NCI-H1436 treated with DMSO at 0.1 percent for 48 hours (cell line): ENCODE measurements around the gene CLTCL1.
"Not testable (repeated sequence)": the region's sequence is repeated elsewhere in the genome, so short reads cannot be mapped to it uniquely, and the experiment has no call there.

ENCODE experiments used
- DNase-seq: peaks from one replicate; lab custom pipeline; 2025; lab: John Stamatoyannopoulos, UW

CLTCL1 gene

DNA sequence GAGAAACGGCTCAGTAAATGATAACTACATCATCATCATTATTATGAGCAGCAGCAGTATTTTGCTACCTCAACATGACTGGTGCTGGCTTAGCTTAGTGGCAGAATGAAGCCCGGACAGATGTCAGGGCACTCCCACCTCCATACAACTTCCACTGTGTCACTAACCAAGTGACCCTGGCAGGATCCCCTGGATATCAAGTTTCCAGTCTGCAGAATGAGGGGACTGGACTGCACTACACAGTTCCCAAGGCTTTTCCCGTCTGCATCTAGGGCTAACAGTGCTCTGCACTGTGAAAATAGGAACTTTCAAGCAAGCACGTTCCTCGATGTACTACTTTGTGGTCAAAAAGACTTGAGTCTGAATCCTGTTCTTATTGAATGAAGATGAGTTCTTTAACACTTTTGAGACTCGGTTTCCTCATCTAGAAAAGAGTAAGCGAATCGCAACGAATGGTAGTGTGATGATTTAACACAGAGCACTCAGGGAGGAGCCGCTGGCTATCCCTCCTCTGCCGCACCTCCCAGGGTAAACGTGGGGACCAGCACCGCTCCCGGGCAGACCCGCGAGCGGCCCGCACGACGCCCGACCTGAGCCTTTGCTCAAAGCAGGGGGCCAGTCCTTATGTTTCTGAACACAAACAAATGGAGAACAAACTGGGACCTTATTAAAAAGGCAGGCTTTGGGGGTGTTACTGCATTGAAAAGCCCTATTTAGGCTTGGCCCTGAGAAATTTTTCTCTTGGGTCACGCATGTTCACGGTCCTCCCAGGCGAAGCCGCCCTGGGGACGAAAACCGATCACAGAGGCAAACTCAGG, 910 bp downstream of the CLTCL1 start:
- DNase-seq: no peak

DNA sequence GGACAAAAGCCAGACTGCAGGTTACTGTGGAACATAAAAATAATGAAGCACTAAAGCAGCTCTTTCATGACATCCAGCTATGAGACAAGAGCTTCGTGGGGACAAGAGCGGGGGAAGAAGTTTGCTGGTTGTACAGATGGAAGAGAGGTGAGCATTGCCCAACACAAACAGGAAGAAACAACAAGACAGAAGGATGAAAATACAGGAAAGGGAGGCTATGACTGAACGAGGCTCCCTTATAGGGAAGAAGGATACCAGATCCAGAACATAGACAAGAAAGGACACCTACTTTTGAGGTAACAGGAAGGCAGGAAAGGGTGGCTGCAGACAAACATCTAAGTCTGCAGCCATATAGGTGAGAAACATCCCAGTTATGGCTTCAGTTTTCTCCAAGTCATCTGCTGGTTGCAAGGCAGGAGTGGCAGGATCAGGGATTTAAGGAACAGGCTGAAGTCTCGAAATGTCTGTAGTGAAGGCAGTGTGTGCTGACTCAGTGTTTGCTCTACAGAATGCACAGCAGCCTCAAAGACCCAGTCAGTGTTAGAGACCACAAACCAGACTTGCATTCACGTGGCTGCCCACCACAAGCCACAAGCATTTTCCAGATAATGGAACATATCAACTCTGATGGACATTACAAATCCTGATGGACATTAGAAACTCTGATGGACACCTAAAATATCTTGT, 1.9 kb downstream of the CLTCL1 start:
- no peak for DNase-seq

DNA sequence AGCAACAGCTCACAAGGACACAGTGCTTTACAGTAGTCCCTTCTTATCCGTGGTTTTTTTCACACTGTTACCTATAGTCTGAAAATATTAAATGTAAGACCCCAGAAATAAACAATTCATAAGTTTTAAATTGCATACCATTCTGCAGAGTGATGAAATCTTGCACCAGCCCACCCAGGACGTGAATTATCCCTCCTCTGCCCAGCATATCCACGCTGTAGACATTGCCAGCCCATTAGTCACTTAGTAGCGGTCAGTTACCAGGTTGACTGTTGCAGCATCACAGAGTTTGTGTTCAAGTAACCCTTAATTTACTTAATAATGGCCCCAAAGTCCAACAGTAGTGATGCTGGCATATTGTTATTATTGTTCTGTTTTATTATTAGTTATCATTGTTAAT, 3.6 kb downstream of the CLTCL1 start:
- no peak for DNase-seq

DNA sequence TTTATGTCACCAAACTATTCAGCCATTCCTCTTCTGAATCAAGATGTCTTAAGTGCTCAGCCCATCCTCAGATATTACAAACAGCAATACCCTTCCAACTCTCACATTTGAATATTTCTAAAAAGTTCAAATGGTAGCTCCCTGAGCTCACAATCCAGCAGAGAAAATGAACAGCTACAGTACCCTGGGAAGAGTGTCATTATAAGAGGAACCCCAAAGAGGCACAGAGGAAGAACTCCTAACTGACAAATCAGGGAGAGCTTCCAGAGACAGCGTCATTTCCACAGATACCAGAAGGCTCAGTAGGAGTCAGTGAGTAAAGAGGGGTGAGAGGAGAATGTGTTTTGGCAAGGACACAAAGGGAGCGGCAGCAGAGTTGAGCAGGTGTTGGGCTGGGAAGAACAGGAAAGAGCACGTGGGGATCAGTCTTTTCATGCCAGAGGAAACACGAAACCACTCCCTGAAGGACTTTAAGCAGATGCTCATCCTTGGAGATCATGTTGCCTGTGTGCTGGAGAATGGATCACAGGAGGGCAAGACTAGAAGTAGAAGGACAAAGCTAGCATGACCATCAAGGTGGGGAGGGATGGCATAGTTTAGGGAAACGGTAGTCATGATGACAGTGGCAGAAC, 4.3 kb downstream of the CLTCL1 start:
- DNase-seq: no peak

DNA sequence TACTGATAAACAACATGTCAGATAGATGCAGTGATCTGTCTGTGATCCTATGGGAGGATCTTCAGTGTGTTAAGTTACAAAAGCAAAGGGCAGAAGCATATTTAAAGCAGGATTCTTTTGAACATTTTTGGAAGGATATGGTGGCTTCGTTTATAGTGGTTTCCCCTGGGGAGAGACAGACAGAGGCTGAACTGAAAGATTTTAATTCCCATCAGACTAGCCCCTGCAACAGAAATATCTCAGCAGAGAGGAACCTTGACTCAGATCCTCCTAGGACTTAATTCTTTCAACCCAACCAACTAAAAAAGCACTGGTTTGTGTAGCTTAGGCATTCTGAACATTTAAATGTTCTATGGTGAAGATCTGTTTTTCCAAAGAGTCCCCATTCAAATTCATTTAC, 5.7 kb downstream of the CLTCL1 start:
- no peak for DNase-seq

DNA sequence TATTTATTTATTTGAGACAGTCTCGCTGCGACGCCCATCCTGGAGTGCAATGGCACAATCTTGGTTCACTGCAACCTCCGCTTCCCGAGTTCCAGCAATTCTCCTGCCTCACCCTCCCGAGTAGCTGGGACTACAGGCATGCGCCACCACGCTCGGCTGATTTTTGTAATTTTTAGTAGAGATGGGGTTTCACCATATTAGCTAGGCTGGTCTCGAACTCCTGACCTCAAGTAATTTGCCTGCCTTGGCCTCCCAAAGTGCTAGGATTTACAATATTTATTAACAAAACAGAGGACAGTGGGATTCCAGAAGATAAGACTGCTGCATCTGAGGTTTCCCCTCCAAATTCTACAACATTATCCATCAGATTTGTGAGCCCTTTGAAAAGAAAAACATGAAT, 12.4 kb downstream of the CLTCL1 start:
- not testable (repeated sequence) for DNase-seq

DNA sequence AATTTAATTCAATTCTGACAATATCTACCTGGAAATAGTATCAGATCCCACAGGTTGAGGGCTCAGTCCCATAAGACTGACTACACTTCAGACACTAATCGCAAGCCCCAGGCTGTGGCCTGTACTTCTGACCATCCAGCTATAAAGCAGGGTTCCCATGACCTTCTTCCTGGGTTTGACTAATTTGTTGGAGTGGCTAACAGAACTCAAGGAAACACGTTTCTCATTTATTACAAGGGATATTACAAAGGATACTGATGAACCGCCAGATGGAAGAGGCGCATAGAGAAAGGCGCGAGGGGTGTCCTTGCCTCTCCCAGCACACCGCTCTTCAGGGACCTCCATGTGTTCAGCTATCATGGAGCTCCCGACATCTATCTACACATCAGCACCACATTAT, 13.7 kb downstream of the CLTCL1 start:
- DNase-seq: no peak

DNA sequence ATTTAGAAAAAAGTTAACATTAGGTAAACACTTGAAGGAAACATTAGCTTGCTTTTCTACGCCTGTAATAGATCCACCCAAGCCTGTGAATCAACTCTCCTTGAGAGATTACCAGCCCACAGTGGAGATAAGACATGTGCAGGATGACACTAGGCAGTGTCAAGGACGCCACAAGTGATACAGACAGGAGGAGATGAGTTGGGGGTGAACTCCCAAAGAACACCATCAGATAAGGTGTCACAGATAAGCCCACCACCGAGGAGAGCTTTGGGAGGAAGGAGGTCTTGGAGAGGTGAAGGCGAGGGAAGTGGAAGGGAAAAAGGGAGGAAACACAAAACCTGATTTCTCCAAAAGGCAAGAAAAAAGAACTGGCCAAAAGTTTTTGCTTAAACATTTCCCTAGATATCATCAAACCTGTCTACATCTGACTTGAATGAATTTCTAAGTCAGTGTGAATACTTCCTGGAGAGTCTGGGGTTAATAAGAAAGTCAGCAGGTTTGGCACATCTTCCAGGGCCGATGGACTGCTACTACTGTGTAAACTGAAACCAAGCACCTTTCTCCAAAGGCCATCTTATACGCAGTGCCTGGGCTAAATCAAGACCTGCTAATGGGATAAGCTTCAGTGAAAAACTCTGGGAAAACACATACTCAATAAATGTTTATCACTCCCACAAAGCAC, 15.5 kb downstream of the CLTCL1 start:
- DNase-seq: no peak

DNA sequence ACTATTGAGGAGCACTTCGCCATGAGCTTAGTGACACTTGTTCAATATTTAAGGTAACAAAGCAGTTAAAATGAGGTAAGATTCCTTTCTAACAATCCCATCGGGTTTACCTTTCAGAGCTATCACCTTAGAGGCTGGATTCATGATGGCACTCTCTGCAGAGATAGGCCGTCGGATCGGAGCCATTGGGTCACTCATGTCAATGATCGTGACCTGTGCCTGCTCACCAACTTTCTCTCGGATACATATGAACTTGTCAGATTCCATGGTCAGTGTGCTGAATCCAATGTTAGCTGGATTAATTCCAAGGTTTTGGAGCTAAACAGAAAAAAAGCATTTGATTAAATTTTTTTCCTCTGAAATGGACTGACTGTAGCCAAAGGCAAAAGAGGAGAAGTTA, 16.0 kb downstream of the CLTCL1 start:
- no peak for DNase-seq

DNA sequence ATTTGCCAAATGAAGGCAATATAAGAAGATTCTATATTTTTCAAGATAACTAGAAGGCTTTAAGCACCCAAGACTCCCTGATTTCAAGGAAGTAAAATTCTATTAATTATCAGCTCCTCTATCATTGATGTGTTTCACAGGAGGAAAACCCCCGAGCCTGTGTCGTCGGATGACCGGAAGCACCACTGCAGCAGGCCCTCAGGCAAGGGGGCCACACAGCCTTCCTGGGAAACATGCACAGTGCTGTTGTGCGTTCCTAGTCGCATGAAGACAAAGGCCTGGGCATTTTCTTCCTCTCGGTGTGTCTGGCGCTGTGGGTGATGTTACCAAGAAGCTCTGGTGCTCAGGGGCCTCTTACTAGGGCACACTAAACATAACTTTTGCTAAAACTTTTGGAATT, 16.4 kb downstream of the CLTCL1 start:
- DNase-seq: no peak

DNA sequence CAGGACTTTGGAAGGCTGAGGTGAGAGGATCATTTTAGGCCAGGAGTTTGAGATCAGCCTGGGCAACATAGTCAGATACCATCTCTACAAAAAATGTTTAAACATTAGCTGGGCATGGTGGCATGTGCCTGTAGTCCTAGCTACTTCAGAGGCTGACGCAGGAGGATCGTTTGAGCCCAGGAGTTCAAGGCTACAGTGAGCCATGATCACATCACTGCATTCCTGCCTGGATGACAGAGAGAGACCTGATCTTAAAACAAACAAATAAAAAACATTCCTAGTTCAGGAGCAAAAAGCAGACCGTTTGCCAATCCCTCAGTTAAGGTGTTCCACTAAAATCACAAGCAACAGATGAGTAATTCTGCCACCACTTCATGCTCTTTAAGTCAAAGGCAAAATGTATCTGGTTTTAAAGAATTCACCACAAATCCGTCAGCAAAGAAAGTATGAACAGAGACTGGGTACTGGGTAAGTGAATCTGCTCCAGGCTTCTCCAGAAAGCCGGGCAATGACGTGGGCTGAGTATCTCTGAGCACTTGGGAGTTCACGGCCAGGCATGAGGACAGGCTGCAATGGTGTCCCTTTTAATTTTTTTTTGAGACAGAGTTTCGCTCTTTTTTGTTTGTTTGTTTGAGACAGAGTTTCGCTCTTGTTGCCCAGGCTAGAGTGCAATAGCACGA, 19.5 kb downstream of the CLTCL1 start:
- no peak for DNase-seq

DNA sequence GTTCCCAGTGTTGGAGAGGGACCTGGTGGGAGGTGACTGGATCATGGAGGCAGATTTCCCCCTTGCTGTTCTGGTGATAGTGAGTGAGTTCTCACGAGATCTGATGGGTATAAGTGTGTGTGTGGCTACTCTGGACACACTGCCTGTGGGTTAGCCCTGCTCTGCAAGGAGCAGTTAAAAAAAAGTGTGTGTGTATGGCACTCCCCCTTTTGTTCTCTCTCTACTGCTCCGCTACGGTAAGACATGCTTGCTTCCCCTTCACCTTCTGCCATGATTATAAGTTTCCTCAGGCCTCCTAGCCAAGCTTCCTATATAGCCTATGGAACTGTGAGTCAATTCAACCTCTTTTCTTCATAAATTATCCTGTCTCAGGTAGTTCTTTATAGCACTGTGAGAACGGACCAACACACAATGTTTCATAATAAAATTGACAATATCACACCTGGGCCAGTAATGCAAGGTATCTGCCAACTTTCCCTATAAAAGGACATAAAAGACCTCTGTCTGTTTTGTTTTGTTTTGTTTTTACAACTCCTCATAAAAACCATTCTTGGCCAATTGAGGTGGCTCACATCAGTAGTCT, 20.2 kb downstream of the CLTCL1 start:
- DNase-seq: no peak

DNA sequence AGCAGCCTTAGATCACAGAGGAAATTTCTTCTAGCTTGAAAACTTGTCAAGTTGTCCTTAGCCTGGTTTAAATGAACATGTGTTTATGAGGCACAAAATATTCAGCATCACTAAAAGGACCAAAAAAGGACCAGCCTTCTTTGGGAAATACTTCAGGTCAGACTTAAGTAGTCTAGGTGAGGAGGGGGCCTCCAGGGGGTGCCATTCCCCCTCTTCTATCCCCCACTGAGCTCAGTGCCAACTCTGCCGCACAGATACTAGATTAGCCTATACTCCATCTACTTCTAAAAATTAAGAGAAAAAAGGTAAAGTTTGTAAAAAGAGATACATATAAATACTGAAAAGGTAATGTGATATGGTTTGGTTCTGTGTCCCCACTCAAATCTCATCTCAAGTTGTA, 20.6 kb downstream of the CLTCL1 start:
- DNase-seq: no peak

DNA sequence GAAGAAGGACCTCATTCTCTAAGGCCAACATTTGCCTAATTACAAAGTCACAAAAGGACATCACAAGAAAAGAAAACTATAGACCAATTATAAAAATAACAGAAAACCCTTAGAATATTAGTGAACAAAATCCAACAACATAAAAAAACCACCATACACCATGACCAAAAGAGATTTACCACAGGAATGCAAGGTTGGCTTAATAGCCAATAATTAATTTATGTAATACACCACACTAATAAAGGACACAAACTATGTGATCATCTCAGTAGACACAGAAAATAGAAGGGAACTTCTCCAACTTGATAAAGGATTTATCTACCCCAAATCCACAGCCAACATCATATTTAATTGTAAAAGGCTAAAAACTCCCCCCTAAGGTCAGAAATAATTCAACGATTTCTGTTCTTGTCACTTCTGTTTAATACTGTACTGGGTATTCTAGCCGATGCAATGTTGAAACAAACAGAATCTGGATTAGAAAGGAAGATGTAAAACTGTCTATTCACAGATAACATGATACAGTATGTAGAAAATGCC, 24.9 kb downstream of the CLTCL1 start:
- DNase-seq: no peak

DNA sequence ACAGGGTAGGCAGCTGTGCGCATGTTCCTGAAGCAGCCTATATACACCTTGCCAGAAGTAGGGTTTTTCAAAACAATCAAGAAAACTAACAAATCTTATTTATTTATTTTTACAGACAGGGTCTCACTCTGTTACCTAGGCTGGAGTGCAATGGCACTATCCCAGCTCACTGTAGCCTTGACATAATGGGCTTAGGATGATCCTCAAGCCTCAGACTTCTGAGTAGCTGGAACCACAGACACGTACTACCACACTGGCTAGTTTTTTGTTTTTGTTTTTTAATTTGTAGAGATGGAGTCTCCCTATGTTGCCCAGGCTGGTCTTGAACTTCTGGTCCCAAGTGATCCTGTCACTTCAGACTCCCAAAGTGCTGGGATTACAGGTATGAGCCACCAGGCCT, 25.7 kb downstream of the CLTCL1 start:
- DNase-seq: no peak

DNA sequence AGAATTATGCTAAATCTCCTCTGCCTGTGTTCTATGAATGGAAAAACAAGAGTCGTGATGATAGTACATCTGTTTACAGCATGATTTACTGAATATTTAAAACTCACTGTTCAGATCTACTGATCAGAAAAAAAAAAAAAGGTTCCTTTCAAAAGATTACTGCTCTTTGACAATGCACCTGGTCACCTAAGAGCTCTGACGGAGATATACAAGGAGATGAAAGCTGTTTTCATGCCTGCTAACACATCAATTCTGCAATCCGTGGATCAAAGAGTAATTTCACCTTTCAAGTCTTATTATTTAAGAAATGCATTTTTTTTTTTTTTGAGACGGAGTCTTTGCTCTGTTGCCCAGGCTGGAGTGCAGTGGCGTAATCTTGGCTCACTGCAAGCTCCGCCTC, 30.7 kb downstream of the CLTCL1 start:
- DNase-seq: no peak

DNA sequence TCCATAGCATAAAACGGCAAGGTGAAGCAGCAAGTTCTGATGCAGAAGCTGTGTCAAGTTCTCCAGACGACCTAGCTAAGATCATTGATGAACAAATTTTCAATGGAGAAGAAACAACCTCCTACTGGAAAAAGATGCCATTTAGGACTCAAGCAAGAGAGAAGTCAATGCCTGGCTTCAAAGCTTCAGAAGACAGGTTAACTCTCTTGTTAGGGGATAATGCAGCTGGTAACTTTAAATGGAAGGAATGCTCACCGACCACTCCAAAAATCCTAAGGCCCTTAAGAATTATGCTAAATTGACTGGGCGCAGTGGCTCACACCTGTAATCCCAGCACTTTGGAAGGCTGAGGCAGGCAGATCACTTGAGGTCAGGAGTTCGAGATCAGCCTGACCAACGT, 31.3 kb downstream of the CLTCL1 start:
- DNase-seq: no peak

DNA sequence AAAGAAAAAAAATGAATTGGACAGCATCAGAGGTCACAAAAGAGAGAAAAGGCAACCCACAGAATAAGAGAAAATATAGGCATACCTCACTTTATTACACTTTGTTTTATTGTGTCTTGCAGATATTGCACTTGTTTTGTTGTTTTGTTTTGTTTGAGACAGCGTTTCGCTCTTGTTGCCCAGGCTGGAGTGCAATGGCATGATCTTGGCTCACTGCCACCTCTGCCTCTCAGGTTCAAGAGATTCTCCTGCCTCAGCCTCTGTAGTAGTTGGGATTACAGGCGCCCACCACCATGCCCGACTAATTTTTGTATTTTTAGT, 32.6 kb downstream of the CLTCL1 start:
- not testable (repeated sequence) for DNase-seq

DNA sequence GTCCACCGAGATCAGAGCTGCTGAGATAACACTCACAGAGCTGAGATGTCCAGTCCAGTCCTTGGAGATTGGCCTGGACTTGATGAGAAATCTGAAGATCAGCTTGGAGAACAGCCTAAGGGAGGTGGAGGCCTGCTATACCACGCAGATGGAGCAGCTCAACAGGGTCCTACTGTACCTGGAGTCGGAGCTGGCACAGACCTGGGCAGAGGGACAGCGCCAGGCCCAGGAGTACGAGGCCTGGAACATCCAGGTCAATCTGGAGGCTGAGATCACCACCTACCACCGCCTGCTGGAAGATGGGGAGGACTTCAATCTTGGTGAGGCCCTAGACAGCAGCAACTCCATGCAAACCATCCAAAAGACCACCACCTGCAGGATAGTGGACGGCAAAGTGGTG, 33.1 kb downstream of the CLTCL1 start:
- no peak for DNase-seq

DNA sequence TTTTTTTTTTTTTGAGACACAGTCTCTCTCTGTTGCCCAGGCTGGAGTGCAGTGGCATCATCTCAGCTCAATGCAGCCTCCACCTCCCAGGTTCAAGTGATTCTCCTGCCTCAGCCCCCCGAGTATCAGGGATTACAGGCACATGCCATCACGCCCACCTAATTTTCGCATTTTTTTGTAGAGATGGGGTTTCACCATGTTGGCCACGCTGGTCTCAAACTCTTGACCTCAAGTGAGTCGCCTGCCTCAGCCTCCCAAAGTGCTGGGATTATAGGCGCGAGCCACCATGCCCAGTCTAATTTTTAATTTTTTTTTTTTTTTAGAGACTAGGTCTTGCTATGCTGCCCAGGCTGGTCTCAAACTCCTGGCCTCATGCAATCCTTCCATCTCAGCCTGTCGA, 35.2 kb downstream of the CLTCL1 start:
- not testable (repeated sequence) for DNase-seq

DNA sequence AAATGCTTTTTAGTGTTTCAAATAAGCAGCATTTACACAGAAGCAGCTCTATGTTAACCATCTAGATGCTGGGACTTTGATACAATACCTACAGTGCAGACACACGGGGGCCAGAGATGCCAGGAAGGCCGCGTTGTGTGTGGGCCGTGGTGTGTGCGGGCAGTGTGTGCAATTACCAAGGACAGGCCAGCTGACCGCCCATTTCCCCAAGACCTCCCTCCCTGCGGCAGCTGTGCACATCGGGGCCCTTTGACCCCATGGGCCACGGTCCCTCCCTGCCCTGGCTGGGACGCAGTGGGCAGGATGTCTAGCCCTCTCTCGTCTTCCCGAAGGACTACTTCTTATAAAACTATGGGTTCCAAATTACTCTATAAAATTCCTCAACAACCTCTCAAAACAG, 38.4 kb downstream of the CLTCL1 start:
- no peak for DNase-seq
